ENCODE results near the gene GAGE12H. TPM values are rescaled to one million over a fixed set of nuclear protein-coding genes. Genes with fewer than 3 reads are reported as not detected.
"Not testable (repeated sequence)": the region's sequence is repeated elsewhere in the genome, so short reads cannot be mapped to it uniquely, and the experiment has no call there.

The GAGE12H gene
- total and polyA plus RNA-seq, 5 donors from 2014 or later = not detected

DNA sequence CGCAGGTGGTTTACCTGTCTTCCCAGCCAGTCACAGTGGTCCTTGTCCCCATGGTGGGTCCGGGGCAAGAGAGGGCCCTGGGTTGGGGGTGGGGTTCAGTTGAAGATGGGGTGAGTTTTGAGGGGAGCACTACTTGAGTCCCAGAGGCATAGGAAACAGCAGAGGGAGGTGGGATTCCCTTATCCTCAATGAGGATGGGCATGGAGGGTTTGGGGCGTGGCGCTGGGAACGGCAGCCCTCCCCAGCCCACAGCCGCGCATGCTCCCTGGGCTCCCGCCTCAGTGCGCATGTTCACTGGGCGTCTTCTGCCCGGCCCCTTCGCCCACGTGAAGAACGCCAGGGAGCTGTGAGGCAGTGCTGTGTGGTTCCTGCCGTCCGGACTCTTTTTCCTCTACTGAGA, 9.4 kb downstream of the GAGE12H start, which contains the start of gene GAGE2A:
Gene GAGE2A (plus strand): TSS at position 301 of the 400 bp plus-strand sequence. CDS start 1,155 bp downstream, outside the sequence.
- not testable (repeated sequence) for H3K4me1 Mint-ChIP-seq; H3K36me3 ChIP-seq (ENCODE audit: control insufficient read depth, insufficient read depth, low read length); H3K9me3 ChIP-seq (ENCODE audit: control insufficient read depth in 2 of 2, low read length in 2 of 2); H3K36me3 Mint-ChIP-seq; H3K4me3 ChIP-seq (ENCODE audit: low read depth, low read length); H3K27ac ChIP-seq (ENCODE audit: insufficient read depth, low read length, poor library complexity, severe bottlenecking); DNase-seq; H3K4me1 ChIP-seq (ENCODE audit: control insufficient read depth, insufficient read depth, low read length, poor library complexity, severe bottlenecking); H3K9me3 Mint-ChIP-seq; ATAC-seq (ENCODE audit: low read depth in 2 of 2); H3K4me3 Mint-ChIP-seq; H3K27ac Mint-ChIP-seq; H3K27me3 Mint-ChIP-seq; H3K27me3 ChIP-seq (ENCODE audit: control insufficient read depth, insufficient read depth, low read length)

DNA sequence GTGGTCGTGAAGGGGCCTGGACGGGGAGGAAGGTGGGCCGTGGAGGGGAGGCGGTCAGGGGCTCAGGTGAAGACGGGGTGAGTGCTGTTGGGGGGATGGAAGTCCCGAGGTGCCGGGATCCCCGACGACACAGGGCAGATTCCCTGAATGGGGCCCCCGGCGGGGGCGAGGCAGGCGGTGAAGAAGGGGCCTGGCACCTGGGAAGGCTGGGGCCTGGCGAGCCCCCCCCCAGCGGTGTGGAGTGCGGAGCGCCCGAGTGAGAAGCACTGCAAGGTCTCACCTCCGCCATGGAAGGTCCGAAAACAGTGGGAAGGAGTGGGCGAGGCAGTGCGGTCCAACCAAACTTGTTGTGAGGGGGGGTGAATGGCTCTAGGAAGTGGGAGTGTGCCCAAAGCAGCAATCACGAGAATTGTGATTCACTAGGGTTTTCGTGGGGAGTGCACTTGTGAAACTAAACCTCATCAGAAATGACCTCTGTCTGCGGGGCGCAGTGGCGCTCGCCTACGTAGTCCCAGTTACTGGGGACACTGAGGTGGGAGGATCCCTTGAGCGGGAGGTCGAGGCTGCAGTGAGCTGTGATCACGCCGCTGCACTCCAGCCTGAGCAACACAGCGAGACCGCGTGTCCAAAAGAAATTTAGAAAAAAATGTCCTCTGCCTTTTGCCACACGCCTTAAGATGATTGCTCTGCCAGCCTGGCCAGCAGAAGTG, 10.2 kb downstream of the GAGE12H start:
- H3K4me3 Mint-ChIP-seq; H3K9me3 Mint-ChIP-seq; H3K4me3 ChIP-seq (ENCODE audit: low read depth, low read length); H3K4me1 ChIP-seq (ENCODE audit: control insufficient read depth, insufficient read depth, low read length, poor library complexity, severe bottlenecking); ATAC-seq (ENCODE audit: low read depth in 2 of 2); H3K36me3 Mint-ChIP-seq; H3K4me1 Mint-ChIP-seq; H3K9me3 ChIP-seq (ENCODE audit: control insufficient read depth in 2 of 2, low read length in 2 of 2); H3K36me3 ChIP-seq (ENCODE audit: control insufficient read depth, insufficient read depth, low read length); H3K27ac Mint-ChIP-seq; DNase-seq; H3K27me3 ChIP-seq (ENCODE audit: control insufficient read depth, insufficient read depth, low read length); H3K27ac ChIP-seq (ENCODE audit: insufficient read depth, low read length, poor library complexity, severe bottlenecking); H3K27me3 Mint-ChIP-seq: not testable (repeated sequence)

DNA sequence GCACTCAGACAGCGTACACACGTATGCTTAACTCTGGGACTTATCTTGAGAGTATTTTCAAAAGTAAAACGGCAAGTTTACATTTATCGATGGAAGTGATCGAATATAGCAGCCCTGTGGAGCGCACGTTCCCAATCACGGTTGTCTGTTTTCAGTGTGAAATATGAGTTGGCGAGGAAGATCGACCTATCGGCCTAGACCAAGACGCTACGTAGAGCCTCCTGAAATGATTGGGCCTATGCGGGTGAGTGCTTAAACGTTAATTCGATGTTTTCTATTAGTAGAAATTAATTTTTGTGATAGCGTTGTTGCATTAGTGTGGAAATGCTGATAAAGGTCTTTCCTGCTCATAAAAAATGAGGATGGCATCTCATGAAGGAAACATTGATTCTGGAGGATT, 10.7 kb downstream of the GAGE12H start:
- H3K27me3 ChIP-seq (ENCODE audit: control insufficient read depth, insufficient read depth, low read length); H3K4me3 Mint-ChIP-seq; H3K9me3 ChIP-seq (ENCODE audit: control insufficient read depth in 2 of 2, low read length in 2 of 2); H3K36me3 ChIP-seq (ENCODE audit: control insufficient read depth, insufficient read depth, low read length); H3K27ac Mint-ChIP-seq; H3K4me3 ChIP-seq (ENCODE audit: low read depth, low read length); H3K4me1 Mint-ChIP-seq; H3K27me3 Mint-ChIP-seq; H3K4me1 ChIP-seq (ENCODE audit: control insufficient read depth, insufficient read depth, low read length, poor library complexity, severe bottlenecking); ATAC-seq (ENCODE audit: low read depth in 2 of 2); DNase-seq; H3K36me3 Mint-ChIP-seq; H3K9me3 Mint-ChIP-seq; H3K27ac ChIP-seq (ENCODE audit: insufficient read depth, low read length, poor library complexity, severe bottlenecking): not testable (repeated sequence)

DNA sequence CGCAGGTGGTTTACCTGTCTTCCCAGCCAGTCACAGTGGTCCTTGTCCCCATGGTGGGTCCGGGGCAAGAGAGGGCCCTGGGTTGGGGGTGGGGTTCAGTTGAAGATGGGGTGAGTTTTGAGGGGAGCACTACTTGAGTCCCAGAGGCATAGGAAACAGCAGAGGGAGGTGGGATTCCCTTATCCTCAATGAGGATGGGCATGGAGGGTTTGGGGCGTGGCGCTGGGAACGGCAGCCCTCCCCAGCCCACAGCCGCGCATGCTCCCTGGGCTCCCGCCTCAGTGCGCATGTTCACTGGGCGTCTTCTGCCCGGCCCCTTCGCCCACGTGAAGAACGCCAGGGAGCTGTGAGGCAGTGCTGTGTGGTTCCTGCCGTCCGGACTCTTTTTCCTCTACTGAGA, 19.0 kb downstream of the GAGE12H start, which contains the start of gene GAGE1:
Gene GAGE1 (plus strand): TSS at position 301 of the 400 bp plus-strand sequence. CDS start 1,155 bp downstream, outside the sequence.
- H3K27me3 Mint-ChIP-seq; H3K4me1 ChIP-seq (ENCODE audit: control insufficient read depth, insufficient read depth, low read length, poor library complexity, severe bottlenecking); H3K9me3 Mint-ChIP-seq; H3K36me3 Mint-ChIP-seq; H3K9me3 ChIP-seq (ENCODE audit: control insufficient read depth in 2 of 2, low read length in 2 of 2); ATAC-seq (ENCODE audit: low read depth in 2 of 2); DNase-seq; H3K27me3 ChIP-seq (ENCODE audit: control insufficient read depth, insufficient read depth, low read length); H3K4me1 Mint-ChIP-seq; H3K27ac Mint-ChIP-seq; H3K36me3 ChIP-seq (ENCODE audit: control insufficient read depth, insufficient read depth, low read length); H3K27ac ChIP-seq (ENCODE audit: insufficient read depth, low read length, poor library complexity, severe bottlenecking); H3K4me3 ChIP-seq (ENCODE audit: low read depth, low read length); H3K4me3 Mint-ChIP-seq: not testable (repeated sequence)

DNA sequence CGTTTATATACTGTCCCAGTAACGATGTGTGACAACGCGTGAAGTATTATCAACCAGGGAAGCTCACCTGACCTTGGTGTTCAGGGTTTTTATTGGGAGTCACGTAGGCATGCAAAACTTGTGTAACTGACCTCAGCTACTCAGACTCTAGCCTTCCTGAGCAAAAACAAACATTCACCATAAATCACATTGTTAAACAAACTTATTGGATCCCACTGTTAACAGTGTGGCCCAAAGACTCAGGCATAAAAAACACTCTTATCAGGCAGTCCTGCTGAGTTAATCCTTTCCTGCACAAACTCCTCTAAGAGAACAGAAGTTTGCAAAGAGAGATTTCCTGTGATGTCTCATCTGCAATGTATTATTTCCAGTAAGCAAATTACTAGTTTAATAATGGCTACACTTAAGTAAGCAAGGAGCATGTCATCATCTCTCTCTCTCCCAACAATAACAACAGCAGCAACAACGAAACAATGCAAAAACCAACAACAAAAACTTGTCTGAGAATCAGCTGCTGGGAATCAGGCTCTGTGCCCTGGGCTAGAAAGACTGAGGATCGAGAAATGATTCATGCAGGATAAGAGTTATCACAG, 31.1 kb downstream of the GAGE12H start:
- Mint-ChIP-seq H3K27ac (no peak overlapping the region), H3K27me3 (peaks cover 4% of the 10 kb centered on the region)

DNA sequence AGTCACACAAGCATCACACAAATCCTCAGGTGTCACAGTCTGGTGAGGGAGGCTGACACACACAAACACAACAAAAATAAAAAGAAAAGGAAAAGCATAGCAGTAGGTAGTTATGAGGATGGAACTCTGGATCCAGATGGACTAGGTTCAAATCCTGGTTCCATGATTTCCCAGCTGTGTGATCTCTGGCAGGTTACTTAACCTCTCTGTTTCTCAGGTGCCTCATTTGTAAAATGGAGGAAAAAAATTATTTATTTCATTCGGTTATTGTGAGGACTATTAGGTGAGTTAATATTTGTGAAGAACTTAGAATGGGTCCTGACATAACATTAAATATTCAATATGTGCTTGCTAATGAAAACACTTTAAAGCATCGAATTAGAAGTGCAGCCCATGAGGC, 38.8 kb downstream of the GAGE12H start:
- Histone ChIP-seq H3K27ac (ENCODE audit: insufficient read depth, low read length, poor library complexity, severe bottlenecking) (no peak overlapping the region), H3K4me3 (ENCODE audit: low read depth, low read length) (no peak overlapping the region), H3K36me3 (ENCODE audit: control insufficient read depth, insufficient read depth, low read length) (no peaks in the 10 kb centered on the region), H3K9me3 (ENCODE audit: control insufficient read depth in 2 of 2, low read length in 2 of 2) (no peaks in the 10 kb centered on the region), H3K4me1 (ENCODE audit: control insufficient read depth, insufficient read depth, low read length, poor library complexity, severe bottlenecking) (no peaks in the 10 kb centered on the region), H3K27me3 (ENCODE audit: control insufficient read depth, insufficient read depth, low read length) (no peaks in the 10 kb centered on the region)
- no peak for ATAC-seq (ENCODE audit: low read depth in 2 of 2)
- Mint-ChIP-seq H3K36me3 (no peaks in the 10 kb centered on the region), H3K27ac (no peak overlapping the region), H3K4me3 (no peak overlapping the region), H3K9me3 (peaks cover 0 to 2% (median 0%) of the 10 kb centered on the region in 7 donors), H3K27me3 (no peaks in the 10 kb centered on the region), H3K4me1 (no peaks in the 10 kb centered on the region)
- DNase-seq = no peak

More for the DNA sequence above, 31.1 kb downstream of the GAGE12H start:
- Histone ChIP-seq H3K36me3 (ENCODE audit: control insufficient read depth, insufficient read depth, low read length) (no peaks in the 10 kb centered on the region), H3K27ac (ENCODE audit: insufficient read depth, low read length, poor library complexity, severe bottlenecking) (no peak overlapping the region), H3K27me3 (ENCODE audit: control insufficient read depth, insufficient read depth, low read length) (no peaks in the 10 kb centered on the region), H3K9me3 (ENCODE audit: control insufficient read depth in 2 of 2, low read length in 2 of 2) (no peaks in the 10 kb centered on the region), H3K4me1 (ENCODE audit: control insufficient read depth, insufficient read depth, low read length, poor library complexity, severe bottlenecking) (no peaks in the 10 kb centered on the region), H3K4me3 (ENCODE audit: low read depth, low read length) (no peak overlapping the region)
- no peak for DNase-seq
- H3K9me3 Mint-ChIP-seq = peaks cover 0 to 2% (median 0%) of the 10 kb centered on the region in 7 donors
- no peak for ATAC-seq (ENCODE audit: low read depth in 2 of 2)
- H3K4me3 Mint-ChIP-seq = no peak overlapping the region
- no peaks in the 10 kb centered on the region for H3K36me3 Mint-ChIP-seq
- H3K4me1 Mint-ChIP-seq = no peaks in the 10 kb centered on the region

DNA sequence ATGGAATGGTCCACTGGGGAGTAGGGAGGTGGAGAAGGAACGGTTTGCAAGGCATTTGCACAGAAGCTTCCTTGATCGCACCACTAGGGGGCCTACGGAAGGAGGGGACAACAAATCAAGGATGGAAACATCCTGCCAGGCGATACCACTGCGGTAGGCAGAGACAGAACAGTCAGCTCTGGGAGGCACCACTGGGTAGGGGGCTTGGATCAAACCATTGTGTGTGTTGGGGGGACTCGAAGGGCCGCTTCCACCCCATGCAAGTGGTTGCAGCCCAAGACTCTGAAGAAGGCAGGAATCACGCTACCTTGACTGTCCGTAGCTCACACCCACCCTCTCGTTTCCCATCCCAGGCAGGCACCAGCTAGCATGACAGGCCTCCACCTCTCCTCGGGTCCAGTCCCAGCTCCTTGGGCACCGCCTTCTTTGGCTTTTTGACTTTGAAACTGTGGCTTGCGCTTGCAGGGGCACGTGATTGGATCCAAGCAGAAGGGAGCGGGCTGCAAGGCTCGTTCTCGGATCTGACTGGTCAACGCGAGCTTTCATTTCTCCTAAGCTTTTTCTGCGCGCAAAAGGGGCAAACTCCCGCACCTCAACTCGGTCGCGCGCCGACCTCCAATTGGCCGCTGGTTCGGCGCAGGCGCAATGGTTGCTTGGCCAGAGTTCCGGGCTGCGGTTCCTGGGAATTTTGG, 47.5 kb downstream of the GAGE12H start:
- H3K36me3 ChIP-seq (ENCODE audit: control insufficient read depth, insufficient read depth, low read length) = no peaks in the 10 kb centered on the region
- ATAC-seq (ENCODE audit: low read depth in 2 of 2) (peak in 1 of 2 donors; percentile 59), DNase-seq (peak; percentile 1 to 42 (median 16))
- Mint-ChIP-seq H3K27me3 (no peaks in the 10 kb centered on the region), H3K4me3 (peak overlapping the region in 3 of 4 donors; percentile 51 to 73 (median 71)), H3K4me1 (peaks cover 0 to 3% (median 0%) of the 10 kb centered on the region in 4 donors), H3K9me3 (peaks cover 0 to 6% (median 0%) of the 10 kb centered on the region in 7 donors), H3K36me3 (no peaks in the 10 kb centered on the region), H3K27ac (peak overlapping the region in 1 of 3 donors; percentile 16)
- H3K27me3 ChIP-seq (ENCODE audit: control insufficient read depth, insufficient read depth, low read length) = no peaks in the 10 kb centered on the region
- no peaks in the 10 kb centered on the region for H3K4me1 ChIP-seq (ENCODE audit: control insufficient read depth, insufficient read depth, low read length, poor library complexity, severe bottlenecking)
- no peak overlapping the region for H3K27ac ChIP-seq (ENCODE audit: insufficient read depth, low read length, poor library complexity, severe bottlenecking)
- H3K4me3 ChIP-seq (ENCODE audit: low read depth, low read length) = peak overlapping the region; percentile 44
- H3K9me3 ChIP-seq (ENCODE audit: control insufficient read depth in 2 of 2, low read length in 2 of 2) = no peaks in the 10 kb centered on the region
